D721Med (cell line): ENCODE data around the gene DHX30.
"Not testable (repeated sequence)": the region's sequence is repeated elsewhere in the genome, so short reads cannot be mapped to it uniquely, and the experiment has no call there.

Experiments
- DNase-seq: peaks from one replicate; pipeline ENCODE4 v3.0.0; 2011; ENCODE audit warnings: low spot score; ENCODE audit not compliant: insufficient read length
- FAIRE-seq: peaks from 2 replicates; lab custom pipeline; 2011; peaks lifted over from hg19 to GRCh38; lab: Jason Lieb, UNC
- TF ChIP-seq, protein P1 (sequence below): IDR thresholded peaks from 2 replicates; pipeline ENCODE4 v1.5.1; 2012; ENCODE audit warnings: mild to moderate bottlenecking, control low read depth; ENCODE audit not compliant: insufficient read depth; ENCODE audit errors: missing control alignments

The DHX30 gene

DNA sequence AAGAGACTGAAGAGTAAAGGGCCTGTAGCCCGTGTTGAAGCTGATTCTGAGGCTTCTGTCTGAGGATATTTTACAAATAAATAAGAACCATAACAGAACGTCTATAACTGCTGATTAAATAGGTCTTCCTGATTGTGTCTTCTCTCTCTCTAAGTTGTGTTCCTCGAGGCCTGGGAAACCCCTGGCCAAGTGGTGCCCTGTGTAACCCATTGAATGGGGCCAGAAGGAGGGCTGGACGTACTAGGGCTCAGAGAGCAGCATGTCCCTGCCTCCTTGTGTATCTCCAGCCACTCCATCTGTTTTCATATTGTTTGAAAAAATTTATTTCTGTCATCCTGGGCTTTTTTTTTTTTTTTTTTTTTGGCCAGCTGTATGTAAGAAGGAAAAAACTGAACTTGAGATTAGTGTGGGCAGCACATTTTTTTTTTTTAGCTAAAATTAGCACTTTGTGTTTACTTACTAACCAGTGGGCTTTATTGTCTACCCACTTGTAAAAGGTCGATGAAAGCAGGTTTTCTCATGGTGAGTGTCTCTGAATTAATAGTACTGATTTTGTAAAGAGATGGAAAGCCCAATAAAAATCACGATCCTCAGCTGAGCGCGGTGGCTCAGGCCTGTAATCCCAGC, 10.7 kb downstream of the DHX30 start:
- FAIRE-seq (no peak), DNase-seq (no peak)
- TF ChIP-seq, protein P1, sequence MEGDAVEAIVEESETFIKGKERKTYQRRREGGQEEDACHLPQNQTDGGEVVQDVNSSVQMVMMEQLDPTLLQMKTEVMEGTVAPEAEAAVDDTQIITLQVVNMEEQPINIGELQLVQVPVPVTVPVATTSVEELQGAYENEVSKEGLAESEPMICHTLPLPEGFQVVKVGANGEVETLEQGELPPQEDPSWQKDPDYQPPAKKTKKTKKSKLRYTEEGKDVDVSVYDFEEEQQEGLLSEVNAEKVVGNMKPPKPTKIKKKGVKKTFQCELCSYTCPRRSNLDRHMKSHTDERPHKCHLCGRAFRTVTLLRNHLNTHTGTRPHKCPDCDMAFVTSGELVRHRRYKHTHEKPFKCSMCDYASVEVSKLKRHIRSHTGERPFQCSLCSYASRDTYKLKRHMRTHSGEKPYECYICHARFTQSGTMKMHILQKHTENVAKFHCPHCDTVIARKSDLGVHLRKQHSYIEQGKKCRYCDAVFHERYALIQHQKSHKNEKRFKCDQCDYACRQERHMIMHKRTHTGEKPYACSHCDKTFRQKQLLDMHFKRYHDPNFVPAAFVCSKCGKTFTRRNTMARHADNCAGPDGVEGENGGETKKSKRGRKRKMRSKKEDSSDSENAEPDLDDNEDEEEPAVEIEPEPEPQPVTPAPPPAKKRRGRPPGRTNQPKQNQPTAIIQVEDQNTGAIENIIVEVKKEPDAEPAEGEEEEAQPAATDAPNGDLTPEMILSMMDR, result no peak

DNA sequence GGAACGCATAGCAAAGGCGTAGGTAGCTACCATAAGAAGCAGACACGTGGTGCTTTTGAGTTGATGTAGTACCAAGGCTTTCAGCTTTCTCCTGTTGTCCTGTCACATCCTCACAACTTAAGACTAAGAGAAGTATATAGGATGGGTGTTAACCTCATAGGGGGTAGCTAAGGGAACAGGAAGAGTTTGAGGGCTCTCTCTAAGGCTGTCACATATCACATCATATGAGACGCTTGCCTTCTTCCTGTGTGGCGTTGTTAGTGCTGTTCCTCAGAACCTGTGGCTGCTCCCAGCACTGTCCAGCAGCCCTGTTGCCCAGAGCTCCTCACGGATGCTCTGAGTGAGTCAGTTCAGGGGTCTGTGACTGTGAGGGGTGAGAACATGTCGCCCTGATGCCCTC, 14.7 kb downstream of the DHX30 start:
- TF ChIP-seq, protein P1, result no peak
- no peak for DNase-seq
- FAIRE-seq, result no peak

DNA sequence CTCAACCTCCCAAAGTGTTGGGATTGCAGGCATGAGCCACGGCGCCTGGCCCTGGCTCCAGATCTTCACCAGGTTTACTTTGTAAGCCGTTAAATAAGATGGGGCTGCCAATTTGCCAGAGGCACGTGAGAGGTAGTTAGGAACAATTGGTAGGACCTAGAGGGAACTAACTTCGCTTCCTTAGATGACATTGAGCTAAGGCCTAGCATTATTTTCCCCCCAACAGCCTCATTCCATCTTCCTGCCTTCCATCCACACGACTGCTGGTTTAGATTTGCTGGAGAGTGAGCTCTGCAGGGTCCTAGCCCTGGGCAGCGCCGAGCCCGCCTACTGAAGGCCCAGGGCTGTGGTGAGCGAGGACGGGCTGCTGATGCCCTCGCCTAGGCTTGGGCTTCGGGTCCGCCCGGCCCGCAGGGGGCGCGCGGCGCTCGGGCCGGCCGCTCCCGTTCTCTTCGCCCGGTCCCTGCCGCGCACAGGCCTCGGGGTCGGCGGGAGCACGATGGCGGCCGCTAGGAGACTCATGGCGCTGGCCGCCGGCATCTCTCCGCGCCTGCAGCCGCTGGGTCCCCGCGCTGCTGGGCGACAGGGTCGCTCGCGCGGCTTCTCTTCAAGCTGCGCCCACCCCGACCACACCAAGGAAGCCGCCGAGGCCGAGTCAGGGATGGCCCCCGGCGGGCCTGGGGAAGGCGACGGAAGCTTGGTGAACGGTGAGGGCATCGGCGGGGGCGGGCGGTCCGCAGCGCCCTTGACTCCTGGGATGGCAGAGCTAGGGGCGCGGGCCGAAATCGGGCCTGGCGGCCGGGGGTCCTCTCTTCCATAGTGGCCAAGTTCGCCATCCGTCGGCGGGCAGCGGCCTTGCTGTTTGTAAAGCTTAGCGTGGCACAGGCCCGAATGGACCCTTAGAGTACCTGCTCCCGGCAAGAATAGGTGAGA, 21.9 kb downstream of the DHX30 start:
- DNase-seq (peak; percentile 96), FAIRE-seq (no peak)
- TF ChIP-seq, protein P1, result peak; percentile 70

DNA sequence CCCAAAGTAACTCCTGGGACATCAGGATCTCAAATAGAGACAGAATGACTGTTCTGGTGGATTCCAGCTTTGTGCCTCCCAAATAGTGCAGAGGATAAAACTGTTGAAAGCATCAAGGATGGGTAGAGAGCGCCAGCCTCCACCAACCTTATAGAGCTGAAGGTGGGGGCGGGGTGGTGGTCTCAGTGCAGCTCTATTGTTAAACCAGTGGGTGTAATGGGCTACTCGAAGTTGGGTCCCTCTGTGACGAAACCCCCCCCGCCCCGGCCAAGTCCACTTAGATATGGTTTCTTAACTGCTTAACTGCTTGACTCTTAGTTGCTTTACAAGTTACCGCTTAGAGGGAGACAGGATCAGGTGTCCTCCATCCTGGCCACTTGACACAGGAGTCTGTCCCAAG, 22.7 kb downstream of the DHX30 start:
- TF ChIP-seq, protein P1, result no peak
- DNase-seq (no peak), FAIRE-seq (no peak)

DNA sequence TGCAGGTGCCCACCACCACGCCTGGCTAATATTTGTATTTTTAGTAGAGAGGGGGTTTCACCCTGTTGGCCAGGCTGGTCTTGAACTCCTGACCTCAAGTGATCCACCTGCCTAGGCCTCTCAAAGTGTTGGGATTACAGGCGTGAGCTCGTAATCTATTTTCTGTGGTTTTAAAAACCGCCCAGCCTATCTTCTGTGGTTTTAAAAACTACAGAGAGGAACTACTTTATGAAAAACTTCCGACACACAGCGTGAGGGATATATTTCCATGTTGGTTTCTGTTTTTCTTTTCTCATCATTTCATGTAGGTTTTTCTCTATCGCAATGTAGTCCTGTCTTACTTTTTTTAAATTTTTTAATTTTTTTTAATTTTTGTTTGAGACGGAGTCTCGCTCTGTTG, 26.5 kb downstream of the DHX30 start:
- not testable (repeated sequence) for DNase-seq, FAIRE-seq

DNA sequence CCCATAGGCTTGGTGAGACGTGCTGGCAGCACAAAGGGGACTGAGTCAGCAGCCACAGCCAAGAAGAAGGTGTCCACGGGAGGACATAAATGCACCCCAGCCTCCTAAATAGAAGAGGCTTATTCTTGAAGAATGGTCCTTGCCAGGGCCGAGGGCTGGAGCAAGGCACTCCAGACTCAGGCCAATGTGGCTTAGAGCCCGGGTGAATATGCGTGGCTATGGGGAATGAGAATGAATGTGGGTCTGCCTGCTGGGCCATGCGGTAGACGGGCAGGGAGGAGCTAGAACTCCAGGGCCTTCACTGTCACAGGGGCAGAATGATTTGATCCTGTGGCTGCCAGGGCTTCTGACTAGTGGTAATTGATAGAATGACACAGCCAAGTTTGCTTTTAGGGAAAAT, 34.0 kb downstream of the DHX30 start:
- TF ChIP-seq, protein P1, result no peak
- DNase-seq (no peak), FAIRE-seq (no peak)

DNA sequence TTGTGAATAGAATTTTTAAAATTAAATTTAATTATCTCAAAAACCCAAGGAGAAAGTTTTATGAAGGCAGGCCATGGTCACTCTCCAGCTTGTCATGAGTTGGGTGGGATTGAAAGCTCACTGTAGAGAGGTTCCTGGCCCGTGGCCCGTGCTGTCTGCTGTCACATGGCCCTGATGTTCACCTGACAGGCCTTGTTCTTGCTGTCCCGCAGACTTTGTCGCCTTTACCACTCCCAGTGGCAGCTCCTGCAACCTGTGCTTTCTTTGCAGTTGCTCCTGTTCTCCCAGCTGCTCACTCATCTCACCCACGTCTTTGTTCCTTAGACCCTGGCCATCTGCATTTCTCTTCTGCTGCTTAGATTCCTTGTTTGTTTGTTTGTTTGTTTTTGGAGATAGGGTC, 35.6 kb downstream of the DHX30 start:
- TF ChIP-seq, protein P1, result no peak
- DNase-seq (no peak), FAIRE-seq (no peak)
